Activated CD4-positive, alpha-beta T cell treated with anti-CD3 and anti-CD28 coated beads, Interleukin-2, amount 10 ng/mL, durations not matched to agents 24 days and 14 days (primary cell): ENCODE measurements around the gene METRN. TPM values are rescaled to one million over a fixed set of nuclear protein-coding genes. Genes with fewer than 3 reads are reported as not detected.

Source experiments
- DNase-seq: peaks from one replicate; pipeline ENCODE4 v3.0.0; 2022
- H3K27ac Mint-ChIP-seq: one replicate; pipeline ENCODE4 v1.8.0; 2022; ENCODE audit warnings: mild to moderate bottlenecking, mixed read lengths
- H3K27me3 Mint-ChIP-seq: one replicate; pipeline ENCODE4 v1.8.0; 2022; ENCODE audit warnings: mixed read lengths
- H3K36me3 Mint-ChIP-seq: one replicate; pipeline ENCODE4 v1.8.0; 2022; ENCODE audit warnings: low read depth, mild to moderate bottlenecking, mixed read lengths
- H3K4me1 Mint-ChIP-seq: one replicate; pipeline ENCODE4 v1.8.0; 2021; ENCODE audit warnings: mixed read lengths
- H3K4me3 Mint-ChIP-seq: one replicate; pipeline ENCODE4 v1.8.0; 2022; ENCODE audit warnings: mild to moderate bottlenecking, moderate library complexity, mixed read lengths
- H3K9me3 Mint-ChIP-seq: one replicate; pipeline ENCODE4 v1.8.0; 2021; ENCODE audit warnings: mixed read lengths
- intact Hi-C: fragments of 100-400 bp; cut with micrococcal nuclease; formaldehyde crosslinking; loops from one replicate; pipeline ENCODE4 v1.15.1; 2023
- total RNA-seq: library from RNA; stranded (reverse); gene quantifications from 2 replicates; pipeline ENCODE4 v1.2.3, GENCODE V29; 2022

Gene METRN
- total RNA-seq, 1 donor from 2014 or later, result 30.2 TPM

GRCh38 chr16:732332-732731 lies 17.4 kb downstream of the METRN start:
- no peak overlapping the region for H3K27ac Mint-ChIP-seq
- H3K27me3 Mint-ChIP-seq, result no peaks in the 10 kb centered on the region
- H3K36me3 Mint-ChIP-seq, result peaks cover 19% of the 10 kb centered on the region
- H3K9me3 Mint-ChIP-seq, result no peaks in the 10 kb centered on the region
- DNase-seq, result no peak
- intact Hi-C loops, result no loop called here
- H3K4me3 Mint-ChIP-seq, result no peak overlapping the region
- H3K4me1 Mint-ChIP-seq, result peaks cover 9% of the 10 kb centered on the region

- Mint-ChIP-seq H3K4me1 (peaks cover 12% of the 10 kb centered on the region), H3K4me3 (no peak overlapping the region), H3K9me3 (no peaks in the 10 kb centered on the region), H3K36me3 (peaks cover 21% of the 10 kb centered on the region), H3K27me3 (no peaks in the 10 kb centered on the region), H3K27ac (no peak overlapping the region)
- intact Hi-C loops, result no loop called here
- DNase-seq, result no peak
Measured at GRCh38 chr16:732936-733335, 18.0 kb downstream of the METRN start.

GRCh38 chr16:733382-734207 lies 18.7 kb downstream of the METRN start:
- intact Hi-C loops, result no loop called here
- Mint-ChIP-seq H3K36me3 (peaks cover 23% of the 10 kb centered on the region), H3K4me3 (no peak overlapping the region), H3K9me3 (no peaks in the 10 kb centered on the region), H3K4me1 (peaks cover 14% of the 10 kb centered on the region), H3K27ac (no peak overlapping the region), H3K27me3 (no peaks in the 10 kb centered on the region)
- peak; percentile 73 for DNase-seq

GRCh38 chr16:734208-734980 lies 19.5 kb downstream of the METRN start:
- Mint-ChIP-seq H3K36me3 (peaks cover 27% of the 10 kb centered on the region), H3K27me3 (no peaks in the 10 kb centered on the region), H3K9me3 (no peaks in the 10 kb centered on the region), H3K27ac (no peak overlapping the region), H3K4me3 (no peak overlapping the region), H3K4me1 (peaks cover 14% of the 10 kb centered on the region)
- DNase-seq, result no peak
- intact Hi-C loops, result no loop called here

- H3K4me1 Mint-ChIP-seq, result peaks cover 14% of the 10 kb centered on the region
- H3K36me3 Mint-ChIP-seq, result peaks cover 27% of the 10 kb centered on the region
- H3K27ac Mint-ChIP-seq, result peak overlapping the region; percentile 80
- H3K9me3 Mint-ChIP-seq, result no peaks in the 10 kb centered on the region
- no peaks in the 10 kb centered on the region for H3K27me3 Mint-ChIP-seq
- intact Hi-C loops, result no loop called here
- DNase-seq, result no peak
- peak overlapping the region; percentile 30 for H3K4me3 Mint-ChIP-seq
Measured at GRCh38 chr16:734981-735881, 20.3 kb downstream of the METRN start.

GRCh38 chr16:735982-736453 lies 21.1 kb downstream of the METRN start:
- no peaks in the 10 kb centered on the region for H3K27me3 Mint-ChIP-seq
- peak overlapping the region; percentile 80 for H3K27ac Mint-ChIP-seq
- H3K9me3 Mint-ChIP-seq, result no peaks in the 10 kb centered on the region
- peaks cover 14% of the 10 kb centered on the region for H3K4me1 Mint-ChIP-seq
- H3K4me3 Mint-ChIP-seq, result peak overlapping the region; percentile 63
- H3K36me3 Mint-ChIP-seq, result peaks cover 27% of the 10 kb centered on the region
- peak; percentile 76 for DNase-seq
- intact Hi-C loops, result no loop called here

- DNase-seq, result no peak
- no peaks in the 10 kb centered on the region for H3K9me3 Mint-ChIP-seq
- peaks cover 14% of the 10 kb centered on the region for H3K4me1 Mint-ChIP-seq
- peaks cover 27% of the 10 kb centered on the region for H3K36me3 Mint-ChIP-seq
- no peaks in the 10 kb centered on the region for H3K27me3 Mint-ChIP-seq
- no peak overlapping the region for H3K27ac Mint-ChIP-seq
- intact Hi-C loops, result no loop called here
- no peak overlapping the region for H3K4me3 Mint-ChIP-seq
Measured at GRCh38 chr16:736936-737481, 22.1 kb downstream of the METRN start.

GRCh38 chr16:739560-740458 lies 24.9 kb downstream of the METRN start:
- intact Hi-C loops, result loop anchor here (2.0 to 5.0 kb wide), 2 partner anchors 47 to 569 kb away; partner anchors contain the start of genes CHTF18, RPUSD1 and UBE2I
- Mint-ChIP-seq H3K4me3 (peak overlapping the region; percentile 85), H3K27me3 (no peaks in the 10 kb centered on the region), H3K36me3 (peaks cover 20% of the 10 kb centered on the region), H3K27ac (peak overlapping the region; percentile 41), H3K4me1 (peaks cover 14% of the 10 kb centered on the region), H3K9me3 (no peaks in the 10 kb centered on the region)
- no peak for DNase-seq

GRCh38 chr16:740459-740763 lies 25.5 kb downstream of the METRN start:
- Mint-ChIP-seq H3K9me3 (no peaks in the 10 kb centered on the region), H3K27me3 (no peaks in the 10 kb centered on the region)

GRCh38 chr16:740764-741505 lies 26.0 kb downstream of the METRN start, which contains the start of gene CIAO3:
CIAO3 (minus strand) TSS chr16:740997; CDS start chr16:740985, 12 bp downstream.
- Mint-ChIP-seq H3K4me3 (peak within 1 kb of the TSS; percentile 85), H3K27ac (peak within 1 kb of the TSS; percentile 62), H3K36me3 (peaks cover 16% of the 10 kb centered on the region), H3K4me1 (peaks cover 9% of the 10 kb centered on the region), H3K9me3 (no peaks in the 10 kb centered on the region), H3K27me3 (no peaks in the 10 kb centered on the region)
- peak; percentile 98 for DNase-seq
- intact Hi-C loops, result loop anchor here (1.0 to 5.0 kb wide), 3 partner anchors 26 to 568 kb away; partner anchors contain the start of genes CHTF18, METRN, RPUSD1 and UBE2I

More at GRCh38 chr16:740459-740763, 25.5 kb downstream of the METRN start:
- intact Hi-C loops, result loop anchor here (2.0 to 5.0 kb wide), 2 partner anchors 47 to 568 kb away; partner anchors contain the start of genes CHTF18, RPUSD1 and UBE2I
- Mint-ChIP-seq H3K4me1 (peaks cover 11% of the 10 kb centered on the region), H3K4me3 (peak overlapping the region; percentile 85), H3K27ac (peak overlapping the region; percentile 45), H3K36me3 (peaks cover 18% of the 10 kb centered on the region)
- no peak for DNase-seq

GRCh38 chr16:741986-742629 lies 27.2 kb downstream of the METRN start:
- no peaks in the 10 kb centered on the region for H3K27me3 Mint-ChIP-seq
- H3K27ac Mint-ChIP-seq, result no peak overlapping the region
- H3K4me1 Mint-ChIP-seq, result peaks cover 4% of the 10 kb centered on the region
- H3K4me3 Mint-ChIP-seq, result peak overlapping the region; percentile 81
- H3K9me3 Mint-ChIP-seq, result no peaks in the 10 kb centered on the region
- DNase-seq, result no peak
- peaks cover 9% of the 10 kb centered on the region for H3K36me3 Mint-ChIP-seq
- intact Hi-C loops, result loop anchor here (1.0 to 5.0 kb wide), 3 partner anchors 27 to 567 kb away; partner anchors contain the start of genes CHTF18, METRN, RPUSD1 and UBE2I
